Osteoblast (primary cell): ENCODE results near the gene LUC7L3. TPM values are rescaled to one million over a fixed set of nuclear protein-coding genes. Genes with fewer than 3 reads are reported as not detected.
A peak's percentile ranks its signal among the peaks of the same experiment; 100 is the strongest.
"Not testable (repeated sequence)": the region's sequence is repeated elsewhere in the genome, so short reads cannot be mapped to it uniquely, and the experiment has no call there.

Experiments used
- DNase-seq: peaks from one replicate; pipeline ENCODE4 v3.0.0; 2011; ENCODE audit warnings: low spot score, mixed read lengths; ENCODE audit not compliant: insufficient read length; ENCODE audit errors: missing footprints
- H2AFZ ChIP-seq: 2 replicates; pipeline ENCODE4 v1.6.0; 2011; ENCODE audit warnings: mild to moderate bottlenecking, low read length
- H3K27ac ChIP-seq: 2 replicates; pipeline ENCODE4 v1.5.1; 2011; ENCODE audit warnings: mild to moderate bottlenecking, low read depth, low read length, moderate library complexity
- H3K27me3 ChIP-seq: 2 replicates; pipeline ENCODE4 v1.6.0; 2012; ENCODE audit warnings: mild to moderate bottlenecking, control low read depth, inconsistent platforms, low read length, moderate library complexity; ENCODE audit not compliant: insufficient read depth
- H3K36me3 ChIP-seq: 2 replicates; pipeline ENCODE4 v1.5.1; 2011; ENCODE audit warnings: mild to moderate bottlenecking, low read length, control low read depth, moderate library complexity; ENCODE audit not compliant: insufficient read depth
- H3K4me1 ChIP-seq: 2 replicates; pipeline ENCODE4 v1.5.1; 2011; ENCODE audit warnings: mild to moderate bottlenecking, low read length, control low read depth, moderate library complexity; ENCODE audit not compliant: insufficient read depth
- H3K4me2 ChIP-seq: 2 replicates; pipeline ENCODE4 v1.6.0; 2011; ENCODE audit warnings: mild to moderate bottlenecking, low read length; ENCODE audit not compliant: insufficient read depth
- H3K4me3 ChIP-seq: fragments of 200-600 bp; sonication (generic); 3 replicates; pipeline ENCODE4 v1.5.1; 2012; ENCODE audit warnings: mild to moderate bottlenecking, low read length, inconsistent platforms; ENCODE audit not compliant: insufficient read depth
- H3K79me2 ChIP-seq: 2 replicates; pipeline ENCODE4 v1.6.0; 2012; ENCODE audit warnings: mild to moderate bottlenecking, low read length, control low read depth, inconsistent platforms; ENCODE audit not compliant: insufficient read depth
- H3K9me3 ChIP-seq: 2 replicates; pipeline ENCODE4 v1.5.1; 2011; ENCODE audit warnings: low read depth, low read length, control low read depth
- H4K20me1 ChIP-seq: 2 replicates; pipeline ENCODE4 v1.6.0; 2012; ENCODE audit warnings: mild to moderate bottlenecking, low read length, control low read depth; ENCODE audit not compliant: insufficient read depth
- total RNA-seq: library from RNA; depleted of rRNA; stranded (reverse); fragments of >200 nt; gene quantifications from 2 replicates; pipeline ENCODE4 v1.2.3, GENCODE V29; 2012
- TF ChIP-seq, protein P1 (sequence below): IDR thresholded peaks from 2 replicates; pipeline ENCODE4 v1.5.1; 2011; ENCODE audit warnings: mild to moderate bottlenecking, low read depth, low read length, moderate library complexity; ENCODE audit errors: extremely low read depth

LUC7L3 gene
- total RNA-seq, 1 donor = 34.7 TPM

DNA sequence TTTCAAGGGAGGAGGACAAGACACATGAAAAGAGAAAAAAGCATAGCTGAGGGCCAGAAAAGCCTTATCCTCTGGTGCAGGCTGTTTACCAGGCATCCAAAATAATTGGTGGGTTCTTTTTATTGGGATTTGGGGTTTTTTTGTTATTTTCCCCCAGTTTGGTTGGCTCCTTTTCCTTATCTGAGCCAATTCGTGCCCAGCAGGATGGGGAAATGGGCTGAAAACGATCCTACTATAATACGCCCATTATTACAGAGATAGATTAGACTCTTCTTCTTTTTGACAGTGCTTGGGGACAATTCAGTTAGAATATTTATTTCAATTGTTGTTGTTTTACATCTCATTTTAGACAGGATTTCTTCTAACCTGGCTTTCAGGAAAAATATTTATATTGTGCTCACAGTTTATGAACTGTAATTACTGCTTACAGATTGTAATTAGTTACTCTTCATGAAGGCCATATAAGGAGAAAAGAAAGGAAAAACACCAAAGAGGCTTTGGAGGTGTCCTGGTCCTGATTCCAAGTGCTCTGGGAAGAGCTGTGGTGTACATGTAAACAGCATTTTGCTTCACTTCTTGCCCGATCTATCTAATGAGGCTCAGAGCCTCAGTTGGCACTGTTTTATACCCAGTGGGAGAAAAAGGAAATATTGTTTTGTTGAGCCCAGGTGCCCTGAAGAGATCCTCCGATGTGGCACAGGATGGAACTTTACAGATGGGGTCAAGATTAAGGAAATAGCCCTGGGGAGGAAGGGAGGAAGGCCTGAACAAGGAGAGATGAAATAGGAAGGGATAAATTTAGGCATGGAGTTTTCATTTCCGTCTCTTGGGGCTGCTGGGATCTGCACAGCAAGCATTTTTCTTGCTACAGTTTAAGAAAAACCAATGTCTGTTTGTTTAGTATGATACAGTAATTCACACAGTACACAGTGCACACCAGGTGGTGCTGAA, 11.1 kb upstream of the LUC7L3 start:
- TF ChIP-seq, protein P1, sequence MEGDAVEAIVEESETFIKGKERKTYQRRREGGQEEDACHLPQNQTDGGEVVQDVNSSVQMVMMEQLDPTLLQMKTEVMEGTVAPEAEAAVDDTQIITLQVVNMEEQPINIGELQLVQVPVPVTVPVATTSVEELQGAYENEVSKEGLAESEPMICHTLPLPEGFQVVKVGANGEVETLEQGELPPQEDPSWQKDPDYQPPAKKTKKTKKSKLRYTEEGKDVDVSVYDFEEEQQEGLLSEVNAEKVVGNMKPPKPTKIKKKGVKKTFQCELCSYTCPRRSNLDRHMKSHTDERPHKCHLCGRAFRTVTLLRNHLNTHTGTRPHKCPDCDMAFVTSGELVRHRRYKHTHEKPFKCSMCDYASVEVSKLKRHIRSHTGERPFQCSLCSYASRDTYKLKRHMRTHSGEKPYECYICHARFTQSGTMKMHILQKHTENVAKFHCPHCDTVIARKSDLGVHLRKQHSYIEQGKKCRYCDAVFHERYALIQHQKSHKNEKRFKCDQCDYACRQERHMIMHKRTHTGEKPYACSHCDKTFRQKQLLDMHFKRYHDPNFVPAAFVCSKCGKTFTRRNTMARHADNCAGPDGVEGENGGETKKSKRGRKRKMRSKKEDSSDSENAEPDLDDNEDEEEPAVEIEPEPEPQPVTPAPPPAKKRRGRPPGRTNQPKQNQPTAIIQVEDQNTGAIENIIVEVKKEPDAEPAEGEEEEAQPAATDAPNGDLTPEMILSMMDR = no peak
- peaks cover 3% of the 10 kb centered on the region for H4K20me1 ChIP-seq
- peak overlapping the region; percentile 96 for H3K27ac ChIP-seq
- peaks cover 47% of the 10 kb centered on the region for H3K79me2 ChIP-seq
- H3K36me3 ChIP-seq = peaks cover 6% of the 10 kb centered on the region
- peak; percentile 83 for DNase-seq
- H3K9me3 ChIP-seq = no peaks in the 10 kb centered on the region
- no peaks in the 10 kb centered on the region for H3K27me3 ChIP-seq
- H3K4me1 ChIP-seq = peaks cover 23% of the 10 kb centered on the region
- peak overlapping the region; percentile 89 for H3K4me3 ChIP-seq
- H2AFZ ChIP-seq = peak overlapping the region; percentile 75
- H3K4me2 ChIP-seq = peak overlapping the region; percentile 84

DNA sequence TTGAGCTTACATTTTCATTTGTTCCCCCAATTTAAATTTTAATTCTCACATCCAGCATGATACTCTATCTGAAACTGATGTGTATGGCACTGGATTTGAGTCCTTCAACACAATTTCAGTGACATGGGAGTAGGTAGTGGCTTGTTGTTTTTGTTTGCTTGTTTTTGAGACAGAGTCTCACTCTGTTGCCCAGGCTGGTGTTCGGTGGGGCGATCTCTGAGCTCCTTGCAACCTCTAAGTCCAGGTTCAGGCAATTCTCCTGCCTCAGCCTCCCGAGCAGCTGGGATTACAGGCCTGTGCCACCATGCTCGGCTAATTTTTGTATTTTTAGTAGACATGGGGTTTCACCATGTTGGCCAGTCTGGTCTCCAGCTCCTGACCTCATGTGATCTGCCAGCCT, 10.3 kb upstream of the LUC7L3 start:
- Histone ChIP-seq H3K27ac (peak overlapping the region; percentile 96), H2AFZ (peak overlapping the region; percentile 75), H3K4me1 (peaks cover 23% of the 10 kb centered on the region), H3K79me2 (peaks cover 40% of the 10 kb centered on the region), H3K4me2 (peak overlapping the region; percentile 84), H3K4me3 (peak overlapping the region; percentile 89)
- H3K27me3 ChIP-seq, DNase-seq, H3K36me3 ChIP-seq, H4K20me1 ChIP-seq, H3K9me3 ChIP-seq: not testable (repeated sequence)

GRCh38 chr17:50710025-50710424, 9.4 kb upstream of the LUC7L3 start:
- H2AFZ ChIP-seq = no peak overlapping the region
- TF ChIP-seq, protein P1 = no peak
- H3K36me3 ChIP-seq = peaks cover 6% of the 10 kb centered on the region

DNA sequence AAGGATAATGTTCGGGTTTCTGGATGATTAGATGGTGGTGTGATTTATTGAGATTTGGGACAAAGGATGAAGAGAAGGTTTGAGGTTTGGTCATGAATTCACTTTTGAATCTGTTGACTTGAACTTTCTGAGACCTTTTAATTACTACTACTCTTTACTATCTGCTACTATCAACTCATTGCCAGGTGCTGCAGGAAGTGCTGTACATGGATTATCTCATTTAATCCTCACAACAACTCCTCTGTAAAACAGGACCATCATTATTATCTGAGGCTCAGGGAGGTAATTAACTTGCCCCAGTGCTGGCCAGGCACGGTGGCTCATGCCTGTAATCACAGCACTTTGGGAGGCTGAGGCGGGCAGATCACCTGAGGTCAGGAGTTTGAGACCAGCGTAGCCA, 8.8 kb upstream of the LUC7L3 start:
- Histone ChIP-seq H3K4me1 (peaks cover 23% of the 10 kb centered on the region), H2AFZ (no peak overlapping the region), H3K4me2 (no peak overlapping the region), H3K9me3 (no peaks in the 10 kb centered on the region), H4K20me1 (no peaks in the 10 kb centered on the region), H3K27ac (no peak overlapping the region), H3K27me3 (no peaks in the 10 kb centered on the region), H3K79me2 (peaks cover 24% of the 10 kb centered on the region), H3K4me3 (no peak overlapping the region), H3K36me3 (peaks cover 3% of the 10 kb centered on the region)
- TF ChIP-seq, protein P1 = no peak
- DNase-seq = no peak

More at GRCh38 chr17:50710025-50710424, 9.4 kb upstream of the LUC7L3 start:
- no peak overlapping the region for H3K27ac ChIP-seq
- H4K20me1 ChIP-seq = no peaks in the 10 kb centered on the region
- H3K79me2 ChIP-seq = peaks cover 31% of the 10 kb centered on the region
- no peaks in the 10 kb centered on the region for H3K27me3 ChIP-seq
- H3K4me2 ChIP-seq = no peak overlapping the region
- H3K4me3 ChIP-seq = no peak overlapping the region
- H3K9me3 ChIP-seq = no peaks in the 10 kb centered on the region
- peaks cover 23% of the 10 kb centered on the region for H3K4me1 ChIP-seq
- no peak for DNase-seq
